ENCODE results near the gene RPS21. TPM values are rescaled to one million over a fixed set of nuclear protein-coding genes. Genes with fewer than 3 reads are reported as not detected.

RPS21 gene
- total RNA-seq, 2 experiments from 2014 or later = 3,015 to 3,210 TPM

DNA sequence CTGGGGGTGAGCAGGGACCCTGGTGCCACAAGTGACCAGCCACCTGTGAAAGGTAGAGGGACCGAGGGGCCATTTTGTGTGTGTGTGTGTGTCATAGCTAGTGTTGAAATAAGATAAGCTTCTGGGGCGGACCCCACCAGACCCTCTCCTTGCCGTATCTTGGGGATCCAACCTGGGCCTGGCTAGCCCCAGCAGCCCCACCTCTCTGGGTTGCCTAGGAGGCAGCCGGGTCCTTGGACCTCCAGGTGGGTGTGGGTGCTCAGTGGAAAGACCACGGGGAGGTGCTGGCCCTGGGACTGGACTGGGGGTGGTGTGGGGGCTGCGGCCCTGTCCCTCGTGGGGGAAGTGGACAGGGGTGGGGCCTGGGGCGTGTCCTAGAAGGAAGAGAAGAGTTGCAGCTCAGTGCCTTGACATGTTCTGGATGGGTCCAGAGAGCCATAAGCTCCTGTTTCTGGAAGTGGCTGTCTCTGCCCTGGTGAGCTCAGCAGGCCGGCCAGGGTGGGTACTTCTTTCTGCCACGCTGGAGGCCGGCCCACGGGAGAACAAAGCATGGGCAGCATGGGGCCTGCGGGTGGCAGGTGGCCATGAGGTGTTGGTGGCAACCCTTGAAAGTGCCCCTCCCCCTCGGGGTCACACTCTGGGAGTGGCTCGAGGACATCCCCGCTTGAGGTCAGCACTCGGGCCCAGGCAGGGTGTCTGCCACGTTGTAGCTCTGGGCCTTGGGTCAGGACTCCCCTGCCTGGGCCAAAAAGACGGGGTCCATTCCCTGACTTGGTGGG lies 32.0 kb downstream of the RPS21 start:
- H3K9me3 Mint-ChIP-seq = no peaks in the 10 kb centered on the region
- TF ChIP-seq CTCF (IDR thresholded peaks at IDR 0.05) = no peak
- DNase-seq (no peak), ATAC-seq (ENCODE audit: poor library complexity) (no peak)
- no peak overlapping the region for H3K4me3 ChIP-seq (ENCODE audit: low read length)
- H3K27ac ChIP-seq (ENCODE audit: low read depth in 1 of 2, low read length in 2 of 2) = no peak overlapping the region
- H3K4me1 ChIP-seq (ENCODE audit: insufficient read depth, low read length) = no peaks in the 10 kb centered on the region
- H3K27ac Mint-ChIP-seq = no peak overlapping the region
- peaks cover 0 to 4% of the 10 kb centered on the region in 2 experiments for H3K27me3 ChIP-seq (ENCODE audit: control insufficient read depth in 1 of 2, insufficient read depth in 2 of 2, low read length in 2 of 2)
- H3K4me3 Mint-ChIP-seq = no peak overlapping the region
- POLR2A ChIA-PET = no interaction called here
- CTCF ChIA-PET = no interaction called here
- H3K9me3 ChIP-seq (ENCODE audit: control insufficient read depth in 1 of 2, insufficient read depth in 1 of 2, low read length in 2 of 2) = peaks cover 0 to 7% of the 10 kb centered on the region in 2 experiments
- H3K36me3 ChIP-seq (ENCODE audit: insufficient read depth, low read length) = no peaks in the 10 kb centered on the region
- intact Hi-C loops (cut with DNase I, micrococcal nuclease) = no loop called here
- no peaks in the 10 kb centered on the region for H3K4me1 Mint-ChIP-seq (ENCODE audit: low read depth)
- no peaks in the 10 kb centered on the region for H3K27me3 Mint-ChIP-seq
- no peaks in the 10 kb centered on the region for H3K36me3 Mint-ChIP-seq (ENCODE audit: low read depth)

GRCh38 chr20:62419759-62420158 lies 32.9 kb downstream of the RPS21 start:
- Mint-ChIP-seq H3K27ac (no peak overlapping the region), H3K36me3 (ENCODE audit: low read depth) (no peaks in the 10 kb centered on the region), H3K9me3 (no peaks in the 10 kb centered on the region), H3K27me3 (no peaks in the 10 kb centered on the region), H3K4me1 (ENCODE audit: low read depth) (no peaks in the 10 kb centered on the region), H3K4me3 (no peak overlapping the region)
- H3K27ac ChIP-seq (ENCODE audit: low read depth in 1 of 2, low read length in 2 of 2) = no peak overlapping the region
- TF ChIP-seq CTCF (IDR thresholded peaks at IDR 0.05) = no peak
- ChIA-PET CTCF (no interaction called here), POLR2A (no interaction called here)
- peaks cover 0 to 7% of the 10 kb centered on the region in 2 experiments for H3K27me3 ChIP-seq (ENCODE audit: control insufficient read depth in 1 of 2, insufficient read depth in 2 of 2, low read length in 2 of 2)
- no peaks in the 10 kb centered on the region for H3K4me1 ChIP-seq (ENCODE audit: insufficient read depth, low read length)
- ATAC-seq (ENCODE audit: poor library complexity) = no peak
- peaks cover 0 to 7% of the 10 kb centered on the region in 2 experiments for H3K9me3 ChIP-seq (ENCODE audit: control insufficient read depth in 1 of 2, insufficient read depth in 1 of 2, low read length in 2 of 2)
- no peaks in the 10 kb centered on the region for H3K36me3 ChIP-seq (ENCODE audit: insufficient read depth, low read length)
- no peak overlapping the region for H3K4me3 ChIP-seq (ENCODE audit: low read length)
- no peak for DNase-seq
- intact Hi-C loops (cut with DNase I, micrococcal nuclease) = no loop called here

- no peak for DNase-seq
These were observed 34.2 kb downstream of the RPS21 start for GRCh38 chr20:62420846-62421715.

More at GRCh38 chr20:62420846-62421715, 34.2 kb downstream of the RPS21 start:
- no peak overlapping the region for H3K4me3 Mint-ChIP-seq
- H3K4me1 Mint-ChIP-seq (ENCODE audit: low read depth) = no peaks in the 10 kb centered on the region
- Histone ChIP-seq H3K27me3 (ENCODE audit: control insufficient read depth in 1 of 2, insufficient read depth in 2 of 2, low read length in 2 of 2) (peaks cover 0 to 5% of the 10 kb centered on the region in 2 experiments), H3K36me3 (ENCODE audit: insufficient read depth, low read length) (no peaks in the 10 kb centered on the region), H3K4me3 (ENCODE audit: low read length) (no peak overlapping the region), H3K4me1 (ENCODE audit: insufficient read depth, low read length) (no peaks in the 10 kb centered on the region), H3K27ac (ENCODE audit: low read depth in 1 of 2, low read length in 2 of 2) (no peak overlapping the region), H3K9me3 (ENCODE audit: control insufficient read depth in 1 of 2, insufficient read depth in 1 of 2, low read length in 2 of 2) (peaks cover 0 to 7% of the 10 kb centered on the region in 2 experiments)
- TF ChIP-seq CTCF (IDR thresholded peaks at IDR 0.05) = no peak
- ATAC-seq (ENCODE audit: poor library complexity) = no peak
- no peak overlapping the region for H3K27ac Mint-ChIP-seq
- CTCF ChIA-PET = no interaction called here
- intact Hi-C loops (cut with DNase I, micrococcal nuclease) = no loop called here
- no peaks in the 10 kb centered on the region for H3K36me3 Mint-ChIP-seq (ENCODE audit: low read depth)
- POLR2A ChIA-PET = no interaction called here
- H3K27me3 Mint-ChIP-seq = no peaks in the 10 kb centered on the region
- H3K9me3 Mint-ChIP-seq = no peaks in the 10 kb centered on the region
